ENCODE results near the gene FMO5.
"Not testable (repeated sequence)": the region's sequence is repeated elsewhere in the genome, so short reads cannot be mapped to it uniquely, and the experiment has no call there.

Gene FMO5

GRCh38 chr1:147207192-147207591, 17.9 kb downstream of the FMO5 start:
- no peak for DNase-seq (ENCODE audit: low read depth)

DNA sequence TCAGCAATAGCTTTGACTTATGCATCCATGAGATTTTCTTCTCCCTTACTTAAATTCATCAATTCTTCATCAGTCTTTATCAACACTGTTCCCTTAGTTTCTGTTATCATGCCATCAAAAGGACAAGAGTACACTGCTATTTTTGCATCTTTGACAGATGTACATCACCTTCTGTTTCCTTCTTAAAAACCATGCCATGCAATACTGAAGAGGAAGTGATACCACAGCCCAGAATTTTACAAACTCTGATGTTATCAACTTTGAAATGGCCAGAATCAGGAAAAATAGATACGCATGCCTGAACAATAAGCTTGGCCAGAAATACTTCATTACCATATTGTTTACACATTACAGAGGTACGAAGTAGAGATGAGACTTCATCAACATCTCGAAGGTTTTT, 21.1 kb downstream of the FMO5 start:
- DNase-seq (ENCODE audit: low read depth), result no peak

DNA sequence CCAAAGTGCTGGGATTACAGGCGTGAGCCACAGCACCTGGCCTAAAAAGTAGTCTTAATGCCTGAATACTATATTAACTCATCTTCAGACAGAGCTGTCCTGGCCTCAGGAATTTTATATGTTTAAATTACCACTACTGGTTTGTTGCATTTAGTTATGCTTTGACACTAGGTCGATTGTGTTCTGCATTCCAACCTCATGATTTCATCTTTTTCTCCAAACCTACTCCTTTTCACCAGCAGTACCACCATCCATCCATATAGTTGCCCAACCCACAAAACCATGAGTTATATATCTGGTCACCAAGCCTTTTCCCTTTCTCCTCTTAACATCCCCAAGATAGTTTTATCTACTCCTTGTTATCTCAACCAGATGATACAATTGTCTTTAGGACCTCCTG, 22.6 kb downstream of the FMO5 start:
- no peak for DNase-seq (ENCODE audit: low read depth)

DNA sequence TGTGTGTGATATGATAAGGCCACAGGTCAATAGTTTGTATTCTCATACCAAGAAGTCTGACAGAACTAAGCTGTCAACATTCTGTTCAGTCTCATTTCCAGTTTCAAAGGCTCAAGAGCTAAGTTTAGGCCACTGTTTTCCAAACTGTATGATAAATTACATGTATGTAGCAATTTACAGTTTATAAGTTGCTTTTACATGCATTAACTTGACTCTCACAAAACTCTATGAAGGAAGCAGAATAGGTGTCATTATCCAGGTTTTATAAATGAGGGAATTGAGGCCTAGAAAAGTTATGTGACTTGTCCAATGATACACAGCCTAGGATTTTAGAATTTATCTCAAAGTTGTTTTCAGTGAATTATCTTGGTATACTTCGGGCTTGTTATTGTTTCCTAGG, 23.4 kb downstream of the FMO5 start:
- no peak for DNase-seq (ENCODE audit: low read depth)

DNA sequence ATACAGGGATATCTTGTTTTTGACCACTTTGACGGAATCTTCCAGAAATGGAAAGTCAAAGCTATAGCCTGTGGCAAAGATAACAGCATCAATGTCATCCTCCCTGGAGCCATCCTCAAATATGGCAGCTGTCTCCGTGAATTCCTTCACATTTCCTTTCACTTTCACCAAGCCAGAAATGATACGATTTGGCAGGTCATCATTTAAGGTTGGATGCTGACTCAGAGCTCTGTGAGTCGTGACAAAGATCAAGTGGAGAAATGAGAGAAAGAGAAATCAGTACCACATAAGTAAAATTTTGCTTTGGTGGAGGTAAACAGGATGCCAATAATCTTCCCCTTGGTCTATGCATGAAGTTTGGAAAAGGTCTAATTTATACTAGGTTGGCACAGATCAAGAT, 23.9 kb downstream of the FMO5 start:
- DNase-seq (ENCODE audit: low read depth), result no peak

- not testable (repeated sequence) for DNase-seq (ENCODE audit: low read depth)
These were observed 27.8 kb downstream of the FMO5 start for GRCh38 chr1:147197324-147197723.

DNA sequence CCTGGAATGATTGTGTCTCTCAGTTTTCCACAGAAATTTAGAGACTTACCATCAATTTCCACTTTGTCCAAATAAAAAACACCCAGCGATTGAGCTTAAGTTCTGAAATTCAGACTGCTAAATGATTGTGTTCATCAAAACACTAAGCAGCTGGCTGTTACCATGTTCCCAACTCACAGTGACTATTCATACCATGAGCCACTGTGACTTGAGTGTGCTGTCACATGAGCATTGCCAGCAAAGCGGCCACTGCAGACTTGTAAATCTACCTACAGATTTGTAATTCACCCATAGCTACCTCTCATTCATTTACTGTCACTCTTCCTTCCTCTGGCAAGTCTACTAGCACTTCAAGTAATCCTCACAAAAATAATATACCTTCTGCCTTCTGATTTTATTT, 35.6 kb downstream of the FMO5 start:
- no peak for DNase-seq (ENCODE audit: low read depth)

DNA sequence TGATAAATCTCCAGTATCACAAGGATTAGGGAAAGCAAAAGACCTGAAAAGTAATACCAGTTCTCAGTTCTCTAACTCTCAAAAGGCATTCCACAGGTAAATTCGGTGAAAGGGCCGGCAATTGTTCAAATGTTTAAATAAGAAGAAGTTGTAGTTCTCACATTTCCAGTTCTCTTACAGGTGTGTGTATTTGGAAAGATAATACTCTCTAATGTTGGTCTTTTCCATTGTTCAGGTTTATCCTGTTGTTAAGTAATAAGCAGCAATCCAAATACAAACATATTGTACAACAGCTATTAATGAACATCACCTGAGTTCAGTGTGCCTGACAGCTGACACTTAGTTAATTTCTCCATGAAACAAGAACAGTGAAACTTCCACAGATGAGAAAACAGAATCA, 39.7 kb downstream of the FMO5 start:
- no peak for DNase-seq (ENCODE audit: low read depth)

DNA sequence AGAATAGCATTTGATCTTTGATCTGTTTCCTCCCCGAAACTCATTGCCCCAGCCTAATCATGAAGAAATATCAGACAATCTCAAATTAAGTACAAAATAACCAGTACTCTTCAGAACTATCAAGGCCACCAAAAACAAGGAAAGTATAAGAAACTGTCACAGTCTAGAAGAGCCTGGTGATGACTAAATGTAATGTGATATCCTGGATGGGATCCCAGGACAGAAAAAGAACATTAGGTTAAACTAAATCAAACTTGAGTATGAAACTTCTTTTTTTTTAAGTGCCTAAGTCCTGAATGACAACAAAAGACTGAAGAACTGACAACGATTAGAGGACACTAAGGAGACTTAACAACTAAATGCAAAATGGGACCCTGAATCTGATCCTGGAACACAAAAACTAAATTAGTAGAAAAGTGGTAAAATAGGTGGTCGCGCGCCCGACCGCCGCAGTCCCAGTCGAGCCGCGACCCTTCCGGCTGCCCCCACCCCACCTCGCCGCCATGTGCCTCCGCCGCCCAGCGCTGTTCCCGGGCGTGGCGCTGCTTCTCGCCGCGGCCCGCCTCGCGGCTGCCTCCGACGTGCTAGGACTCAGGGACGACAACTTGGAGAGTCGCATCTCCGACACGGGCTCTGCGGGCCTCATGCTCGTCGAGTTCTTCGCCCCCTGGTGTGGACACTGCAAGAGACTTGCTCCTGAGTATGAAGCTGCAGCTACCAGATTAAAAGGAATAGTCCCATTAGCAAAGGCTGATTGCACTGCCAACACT, 47.3 kb downstream of the FMO5 start:
- no peak for DNase-seq (ENCODE audit: low read depth)

GRCh38 chr1:147172168-147173016, 52.7 kb downstream of the FMO5 start, which contains the start of gene PRKAB2:
Gene PRKAB2 (minus strand): TSS chr1:147172470. CDS start chr1:147172144, 326 bp downstream.
- DNase-seq (ENCODE audit: low read depth), result peak; percentile 81

DNA sequence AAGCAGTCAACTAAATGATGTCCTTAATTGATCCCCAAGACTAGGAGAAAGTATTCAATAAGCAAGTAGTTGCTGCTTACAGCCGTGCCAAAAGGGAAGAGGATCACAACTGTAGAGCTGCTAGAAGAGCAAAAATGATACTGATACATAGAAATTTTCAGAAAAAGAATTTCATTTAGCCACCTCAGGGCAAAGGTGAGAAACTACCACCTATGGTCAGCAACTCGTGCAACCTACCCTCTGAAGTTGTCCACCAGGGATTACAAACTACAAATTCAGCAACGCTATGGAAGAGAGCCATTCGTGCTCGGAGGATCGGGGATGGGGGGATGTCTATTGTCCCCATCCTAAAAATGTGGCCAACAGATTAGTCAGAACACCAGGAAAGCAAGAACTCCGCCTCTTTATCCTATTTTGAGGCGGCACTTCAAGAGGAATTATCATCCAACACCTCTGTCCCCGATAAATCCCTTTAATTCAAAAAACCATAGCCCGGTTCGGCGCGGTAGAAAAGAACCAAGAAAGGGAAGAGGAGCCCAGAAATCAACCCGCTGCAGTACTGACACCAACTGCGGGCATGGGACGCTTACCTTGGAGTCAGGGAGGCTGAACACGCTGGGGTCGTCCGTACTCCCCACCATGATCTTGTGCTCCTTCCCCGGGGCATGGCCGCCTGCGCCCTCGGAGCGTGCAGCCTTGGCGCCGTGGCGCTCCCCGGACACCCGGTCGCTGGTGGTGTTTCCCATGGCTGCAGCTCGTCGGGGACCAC, 53.6 kb downstream of the FMO5 start:
- DNase-seq (ENCODE audit: low read depth), result no peak

DNA sequence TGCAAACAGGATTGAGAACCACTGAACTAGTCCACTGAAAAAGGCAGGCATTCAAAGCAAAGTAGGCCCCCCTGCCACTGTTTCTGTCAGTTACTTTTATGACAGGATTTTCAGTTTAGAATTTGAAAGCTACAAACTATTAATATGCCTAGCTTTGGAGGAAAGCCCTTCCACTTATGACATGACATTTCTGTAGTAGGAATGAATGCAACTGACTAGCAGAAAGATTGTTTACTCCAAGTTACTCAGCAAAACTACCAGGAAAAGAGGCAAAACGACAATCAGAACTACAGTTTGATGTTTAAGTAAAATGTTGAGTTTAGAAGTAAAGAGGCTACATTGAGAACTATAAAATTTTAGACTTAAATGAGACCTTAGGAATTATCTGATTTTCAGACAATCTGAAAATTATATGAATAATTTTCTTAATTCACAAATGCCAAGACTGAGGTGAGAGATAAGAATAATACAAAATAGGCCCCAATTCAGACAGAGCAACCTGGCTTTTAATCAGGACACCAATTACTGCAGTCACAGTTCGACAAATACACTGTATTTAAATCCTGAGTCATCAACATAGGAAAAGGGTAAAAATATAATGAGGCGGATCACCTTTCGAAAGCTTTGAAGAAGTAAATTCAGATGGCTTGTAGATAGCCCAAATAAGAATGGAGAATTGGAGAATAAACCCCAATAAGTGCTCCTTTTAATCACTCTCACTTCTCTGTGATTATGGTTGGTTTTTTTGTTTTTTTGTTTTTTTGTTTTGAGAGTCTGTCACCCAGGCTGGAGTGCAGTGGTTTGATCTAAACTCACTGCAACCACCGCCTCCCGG, 55.1 kb downstream of the FMO5 start:
- DNase-seq (ENCODE audit: low read depth), result no peak

GRCh38 chr1:147169171-147169570, 56.0 kb downstream of the FMO5 start:
- DNase-seq (ENCODE audit: low read depth), result no peak

DNA sequence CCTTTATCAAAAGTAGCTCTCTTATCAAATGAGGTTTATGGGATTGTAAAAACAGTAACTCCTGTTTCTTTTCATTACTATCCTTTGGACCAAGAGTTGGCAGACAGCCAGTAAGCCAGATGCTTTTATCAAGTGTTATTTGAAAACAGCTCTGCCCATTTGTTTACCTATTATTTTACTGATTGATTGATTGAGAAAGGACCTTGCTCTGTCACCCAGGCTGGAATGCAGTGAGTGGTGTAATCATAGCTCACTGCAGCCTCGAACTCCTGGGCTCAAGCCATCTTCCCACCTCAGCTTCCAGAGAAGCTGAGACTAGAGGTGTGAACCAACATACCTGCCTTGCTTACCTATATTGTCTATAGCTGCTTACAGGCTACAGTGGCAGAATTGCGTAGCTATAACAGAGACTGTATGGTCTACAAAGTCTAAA, 56.5 kb downstream of the FMO5 start:
- DNase-seq (ENCODE audit: low read depth), result no peak

DNA sequence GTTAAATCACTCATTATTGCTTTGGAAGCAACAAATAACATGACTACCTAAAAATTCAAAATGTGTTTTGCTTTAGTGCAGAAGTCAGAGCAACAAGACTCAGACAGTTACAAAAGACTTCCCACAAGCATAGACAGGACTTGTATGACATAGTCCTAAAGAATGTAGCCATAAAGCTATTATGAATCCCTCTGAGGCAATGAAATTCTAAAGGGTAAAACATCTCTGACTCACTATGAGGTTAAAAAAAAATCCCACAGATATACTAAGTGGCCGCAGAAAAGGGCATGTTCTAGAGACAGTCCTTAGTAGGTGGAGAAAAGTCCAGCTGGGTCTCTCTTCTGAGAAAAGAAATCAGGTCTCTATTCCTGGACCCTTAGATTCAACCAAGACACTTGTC, 57.8 kb downstream of the FMO5 start:
- no peak for DNase-seq (ENCODE audit: low read depth)

- no peak for DNase-seq (ENCODE audit: low read depth)
These were observed 62.1 kb downstream of the FMO5 start for GRCh38 chr1:147163019-147163418.

GRCh38 chr1:147162093-147162492, 63.0 kb downstream of the FMO5 start:
- no peak for DNase-seq (ENCODE audit: low read depth)

DNA sequence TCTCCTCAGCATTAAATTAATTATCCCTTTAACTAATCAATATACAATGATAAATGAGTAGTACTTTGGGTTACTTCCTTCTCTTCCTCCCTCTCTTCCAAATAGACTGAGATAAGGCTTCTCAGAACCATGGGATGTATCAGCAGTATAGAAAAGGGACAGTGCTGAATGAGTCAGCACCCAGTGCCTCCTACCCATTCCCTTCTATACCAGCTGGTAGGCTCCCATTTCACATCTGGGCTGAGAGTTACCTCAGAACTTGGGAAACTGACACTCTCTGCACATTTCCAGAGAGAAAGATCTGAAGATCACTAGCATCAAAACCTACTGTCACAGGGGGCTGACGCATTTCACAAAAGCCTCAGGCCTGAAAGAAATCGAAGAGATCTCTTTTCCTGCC, 68.0 kb downstream of the FMO5 start:
- not testable (repeated sequence) for DNase-seq (ENCODE audit: low read depth)

GRCh38 chr1:147156642-147157041, 68.5 kb downstream of the FMO5 start:
- DNase-seq (ENCODE audit: low read depth), result no peak

GRCh38 chr1:147152772-147153171, 72.4 kb downstream of the FMO5 start:
- no peak for DNase-seq (ENCODE audit: low read depth)

- no peak for DNase-seq (ENCODE audit: low read depth)
These were observed 73.9 kb downstream of the FMO5 start for GRCh38 chr1:147151244-147151643.

GRCh38 chr1:147142886-147143285, 82.3 kb downstream of the FMO5 start:
- DNase-seq (ENCODE audit: low read depth), result no peak
